GM12878 (cell line): ENCODE data around the gene CEBPE. TPM values are rescaled to one million over a fixed set of nuclear protein-coding genes. Genes with fewer than 3 reads are reported as not detected.

ENCODE experiments used
- ATAC-seq: fragments of 200-7000 bp; cut with Tn5 transposase; 3 replicates; pipeline ENCODE4 v1.9.1; 2020; ENCODE audit warnings: mild to moderate bottlenecking, moderate library complexity
- BruUV-seq: library from RNA; stranded (reverse); fragments of 400-500 nt; replicated peaks from 2 replicates; lab custom pipeline; 2021; lab: Mats Ljungman, UMichigan
- CTCF ChIA-PET: fragments of 300-600 bp; sonication (Branson Sonifier 250); formaldehyde crosslinking; extraction: SDS; loops from one replicate; lab custom pipeline; 2021; ENCODE audit warnings: inconsistent platforms; lab: Yijun Ruan, JAX
- POLR2A ChIA-PET: fragments of 350-600 bp; formaldehyde crosslinking; extraction: SDS; loops from one replicate; lab custom pipeline; 2021; ENCODE audit warnings: inconsistent platforms; lab: Charles Lee
- RAD21 ChIA-PET: fragments of 300-600 bp; sonication (Branson Sonifier 250); formaldehyde crosslinking; loops from one replicate; lab custom pipeline; 2023; ENCODE audit warnings: antibody characterized with exemption; ENCODE audit not compliant: unreplicated experiment; lab: Charles Lee
- SMC1A ChIA-PET: fragments of 300-600 bp; sonication (Branson Sonifier 250); formaldehyde crosslinking; loops from one replicate; lab custom pipeline; 2023; ENCODE audit not compliant: unreplicated experiment, uncharacterized antibody; lab: Charles Lee
- DNase-seq: peaks from one replicate; pipeline ENCODE4 v3.0.0-alpha.2; 2011; ENCODE audit warnings: low read depth, low spot score
- FAIRE-seq: peaks from 3 replicates; lab custom pipeline; 2011; peaks lifted over from hg19 to GRCh38; lab: Jason Lieb, UNC
- H2AFZ ChIP-seq: 2 replicates; pipeline ENCODE4 v1.6.0; 2011; ENCODE audit warnings: low read depth, low read length, control low read depth; ENCODE audit not compliant: control insufficient read depth
- H3K27ac ChIP-seq: 2 replicates; pipeline ENCODE4 v1.5.1; 2011; ENCODE audit warnings: control low read depth; ENCODE audit not compliant: control insufficient read depth, insufficient read depth
- H3K27me3 ChIP-seq, 2 experiments: replicated peaks in 1 of 2; 2 replicates each; pipeline versions ENCODE4 v1.6.0 to v1.6.1; 2011; ENCODE audit warnings: low read length in 1 of 2; ENCODE audit not compliant: control insufficient read depth in 2 of 2, insufficient read depth in 2 of 2
- H3K36me3 ChIP-seq, 2 experiments: 2 replicates each; pipeline ENCODE4 v1.5.1; 2011; ENCODE audit warnings: low read length in 1 of 2; ENCODE audit not compliant: control insufficient read depth in 2 of 2, insufficient read depth in 2 of 2
- H3K4me1 ChIP-seq: 2 replicates; pipeline ENCODE4 v1.6.1; 2011; ENCODE audit warnings: mild to moderate bottlenecking, low read length, moderate library complexity, mixed read lengths; ENCODE audit not compliant: control insufficient read depth, insufficient read depth
- H3K4me2 ChIP-seq: 2 replicates; pipeline ENCODE4 v1.6.0; 2011; ENCODE audit warnings: control low read depth; ENCODE audit not compliant: control insufficient read depth, insufficient read depth
- H3K4me3 ChIP-seq: fragments of 200-600 bp; sonication (generic); 2 replicates; pipeline ENCODE4 v1.5.1; 2016
- H3K79me2 ChIP-seq: 2 replicates; pipeline ENCODE4 v1.6.0; 2011; ENCODE audit warnings: low read length; ENCODE audit not compliant: control insufficient read depth, insufficient read depth
- H3K9ac ChIP-seq: 2 replicates; pipeline ENCODE4 v1.8.0; 2011; ENCODE audit warnings: low read length, control low read depth, mixed read lengths; ENCODE audit not compliant: control insufficient read depth, insufficient read depth
- H3K9me3 ChIP-seq: replicated peaks from 3 replicates; pipeline ENCODE4 v1.5.1; 2011; ENCODE audit warnings: mild to moderate bottlenecking, low read length; ENCODE audit not compliant: control insufficient read depth, insufficient read depth
- H4K20me1 ChIP-seq: 2 replicates; pipeline ENCODE4 v1.6.0; 2011; ENCODE audit not compliant: control insufficient read depth, insufficient read depth
- ASH2L ChIP-seq: fragments of 300-600, 200-600 bp; sonication (generic); IDR thresholded peaks from 2 replicates; pipeline ENCODE4 v1.6.1; 2017; ENCODE audit warnings: low read depth, mild to moderate bottlenecking, borderline replicate concordance
- BACH1 ChIP-seq: fragments of 450-650 bp; IDR thresholded peaks from 2 replicates; pipeline ENCODE4 v1.6.1; 2017; ENCODE audit warnings: mild to moderate bottlenecking, borderline replicate concordance
- CEBPB ChIP-seq, 2 experiments: fragments of 150-350 bp in 1 of 2; IDR thresholded peaks; 2 replicates each; pipeline ENCODE4 v1.6.1; 2012 to 2014; ENCODE audit warnings: low read depth in 2 of 2, low read length in 2 of 2, borderline replicate concordance in 1 of 2, inconsistent platforms in 1 of 2
- E2F4 ChIP-seq: IDR thresholded peaks from 2 replicates; pipeline ENCODE4 v1.6.1; 2012; ENCODE audit warnings: low read depth, low read length, improper control_type of control experiment
- MAX ChIP-seq: IDR thresholded peaks from 2 replicates; pipeline ENCODE4 v1.6.1; 2012; ENCODE audit warnings: low read depth, low read length, improper control_type of control experiment
- PBX3 ChIP-seq: IDR thresholded peaks from 2 replicates; pipeline ENCODE4 v1.6.1; 2011; ENCODE audit warnings: mild to moderate bottlenecking, low read depth, low read length, moderate library complexity; ENCODE audit not compliant: insufficient replicate concordance
- RCOR1 ChIP-seq: conservative IDR thresholded peaks from 2 replicates; pipeline ENCODE4 v1.6.1; 2012; ENCODE audit warnings: low read depth, low read length, improper control_type of control experiment
- RUNX3 ChIP-seq: IDR thresholded peaks from 2 replicates; pipeline ENCODE4 v1.6.1; 2012; ENCODE audit warnings: low read length, inconsistent platforms
- SREBF1 ChIP-seq: IDR thresholded peaks from 2 replicates; pipeline ENCODE4 v1.6.1; 2012; ENCODE audit warnings: mild to moderate bottlenecking, low read length
- YBX1 ChIP-seq: fragments of 450-650 bp; IDR thresholded peaks from 2 replicates; pipeline ENCODE4 v1.6.1; 2016; ENCODE audit warnings: antibody characterized with exemption
- ZNF384 ChIP-seq: IDR thresholded peaks from 2 replicates; pipeline ENCODE4 v1.6.1; 2012; ENCODE audit warnings: low read depth, mild to moderate bottlenecking, low read length, improper control_type of control experiment, borderline replicate concordance
- ZSCAN29 ChIP-seq: fragments of 450-650 bp; IDR thresholded peaks from 2 replicates; pipeline ENCODE4 v1.6.1; 2017; ENCODE audit warnings: mild to moderate bottlenecking, moderate library complexity
- WGBS: methylation state at CpG from one replicate; pipeline ENCODE4 v1.1.6; 2016; ENCODE audit warnings: low lambda C conversion rate; ENCODE audit not compliant: insufficient replicate concordance, insufficient coverage; ENCODE audit errors: missing lambda C conversion rate; 5-methylcytosine and 5-hydroxymethylcytosine counted together
- in situ Hi-C: fragments of 300-500 bp; cut with MboI; formaldehyde crosslinking; loops from 9 replicates; pipeline ENCODE4 v1.14.3; 2018; ENCODE audit warnings: mixed read lengths
- intact Hi-C: fragments of 100-400 bp; cut with micrococcal nuclease; formaldehyde crosslinking; loops from one replicate; pipeline ENCODE4 v1.14.2; 2022; ENCODE audit not compliant: unreplicated experiment
- polyA plus RNA-seq, 11 experiments: library from polyadenylated mRNA; depleted of rRNA in 4 of 11; unstranded in 6 of 11; stranded (reverse) in 5 of 11; fragments of >200 nt; fragmentation: Nextera tagmentation in 4 of 11; fragmentation: Illumina TruSeq in 1 of 11; extraction: Ambion mirVana in 4 of 11; extraction: Trizol in 1 of 11; gene quantifications; 1 replicate in 1 of 11; 2 replicates in 10 of 11; pipeline versions ENCODE4 v1.2.1 to v1.2.3, GENCODE V29; 2011 to 2016; ENCODE audit warnings: inconsistent platforms in 2 of 11, missing spikeins in 2 of 11, low read depth in 1 of 11
- total RNA-seq, 4 experiments: library from RNA; depleted of rRNA in 3 of 4; stranded (reverse); fragments of >200 nt in 3 of 4; fragmentation: Illumina TruSeq in 1 of 4; extraction: Trizol in 1 of 4; gene quantifications; 2 replicates each; pipeline versions ENCODE4 v1.2.1 to v1.2.3, GENCODE V29; 2013 to 2021

CEBPE gene
- total and polyA plus RNA-seq, 10 of the 15 experiments (the other 5 are each of a cell fraction or from before 2014, with no cell fraction given): 0.09 to 0.45 (median 0.24) TPM; not detected in 7

- in situ Hi-C loops (no loop called here), intact Hi-C loops (no loop called here)
- POLR2A ChIA-PET: no interaction called here
- H3K36me3 ChIP-seq: no peaks in the 10 kb centered on the region
- no peaks in the 10 kb centered on the region; the same call in 1 of the 2 replicates for H4K20me1 ChIP-seq
- FAIRE-seq: no peak
- RAD21 ChIA-PET: no interaction called here
- H3K27me3 ChIP-seq: peaks cover 0 to 2% of the 10 kb centered on the region in 2 experiments; a peak in 3 of 4 replicates
- no peak overlapping the region for H3K4me3 ChIP-seq
- DNase-seq: no peak
- WGBS: 65% methylated on average over 5 of the region's 5 CpGs
- no peak for ATAC-seq
- H3K9me3 ChIP-seq: no peaks in the 10 kb centered on the region
- H2AFZ ChIP-seq: no peak overlapping the region
- no peaks in the 10 kb centered on the region; the same call in 1 of the 2 replicates for H3K4me1 ChIP-seq
- BruUV-seq: no TSS peak
- SMC1A ChIA-PET: no interaction called here
- H3K27ac ChIP-seq: no peak overlapping the region
- TF ChIP-seq CEBPB (IDR thresholded peaks at IDR 0.05; ENCODE audit: borderline replicate concordance in 1 of 2, low read depth in 2 of 2, low read length in 2 of 2): no peak
- TF ChIP-seq SREBF1: no peak
- no peak for TF ChIP-seq ASH2L
- TF ChIP-seq RCOR1: no peak
- TF ChIP-seq YBX1: no peak
- no peak for TF ChIP-seq E2F4
- TF ChIP-seq MAX: no peak
- no peak for TF ChIP-seq RUNX3
- no peak for TF ChIP-seq BACH1
- no peak for TF ChIP-seq ZNF384
- no peak for TF ChIP-seq PBX3
- no peak for TF ChIP-seq ZSCAN29
- H3K79me2 ChIP-seq: no peaks in the 10 kb centered on the region
- CTCF ChIA-PET: interaction anchor here (0.6 to 1.4 kb wide), 2 partner anchors 24 to 28 kb away, joined by 3 to 4 read pairs; no protein-coding TSS in a partner anchor
- H3K9ac ChIP-seq: no peak overlapping the region
- H3K4me2 ChIP-seq: no peak overlapping the region
These were observed 29.7 kb upstream of the CEBPE start for GRCh38 chr14:23148591-23149249.
